ENCODE results near the gene VSTM2B.

VSTM2B gene

GRCh38 chr19:29497241-29497640 is 28.6 kb upstream of the VSTM2B start:
- DNase-seq, result no peak

DNA sequence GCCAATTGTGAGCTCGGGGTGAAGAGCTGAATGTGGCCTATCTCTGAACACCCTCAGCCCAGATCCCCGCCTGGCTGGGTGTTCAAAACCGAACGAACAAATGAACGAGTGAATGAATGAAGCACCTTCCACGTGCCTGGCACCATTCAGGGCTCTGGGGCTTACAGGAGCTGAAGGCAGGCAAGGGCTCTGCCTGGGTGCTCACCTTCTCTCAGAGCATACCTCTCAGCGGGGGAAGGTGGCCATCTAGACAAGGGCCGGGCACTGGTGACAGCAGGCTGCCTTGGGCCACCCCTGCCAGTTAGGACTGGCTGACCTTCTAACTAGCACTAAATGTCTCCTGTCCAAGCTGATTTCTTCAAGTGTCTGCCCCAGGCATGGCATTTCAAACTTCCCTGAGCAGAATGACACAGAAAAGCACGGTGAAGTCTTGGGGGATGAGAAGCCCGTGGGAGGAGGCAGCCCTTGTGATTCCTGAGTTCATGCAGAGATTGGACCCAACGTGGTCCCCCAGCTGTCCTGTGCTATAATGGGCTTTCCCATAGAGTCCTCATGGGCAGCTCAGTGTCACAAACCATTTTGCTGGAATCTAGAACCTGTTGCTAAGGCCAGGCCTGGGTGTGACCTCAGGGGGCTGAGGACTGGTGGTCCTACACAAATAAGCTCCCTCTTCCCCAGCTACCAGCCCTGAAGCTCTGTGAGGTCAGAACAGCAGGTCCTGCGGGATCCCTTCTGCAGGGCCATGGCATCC is 27.9 kb upstream of the VSTM2B start:
- no peak for DNase-seq

DNA sequence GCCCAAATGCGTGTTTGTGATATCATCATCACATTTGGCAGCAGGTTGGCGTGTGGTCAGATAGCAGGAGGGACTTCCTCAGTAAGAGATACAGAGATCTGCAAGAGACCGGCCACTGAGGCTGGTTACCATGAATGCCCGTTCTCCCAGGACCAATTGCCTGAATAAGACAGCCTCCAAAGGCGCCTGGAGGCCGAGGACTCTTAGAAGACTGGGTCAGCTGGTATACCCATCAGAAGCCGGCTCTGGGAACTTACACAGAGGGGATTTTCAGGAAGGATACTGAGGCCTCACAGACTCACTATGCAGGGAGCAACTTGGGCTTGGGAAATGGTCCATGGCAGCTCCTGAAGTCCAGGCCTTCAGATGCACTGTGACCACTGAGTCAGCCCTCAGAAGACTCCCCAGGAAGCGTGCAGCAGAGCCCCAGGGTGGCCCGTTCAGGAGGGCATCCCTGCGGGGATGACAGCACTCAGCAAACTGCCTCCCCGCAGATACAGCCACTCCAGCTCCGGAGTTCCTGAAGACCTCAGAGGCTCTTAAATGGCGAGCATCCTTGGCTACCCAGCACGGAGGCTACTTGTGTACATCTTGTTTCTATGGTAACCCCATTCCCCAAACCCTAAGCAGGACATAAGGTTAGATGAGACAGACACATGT is 26.4 kb upstream of the VSTM2B start:
- no peak for DNase-seq

DNA sequence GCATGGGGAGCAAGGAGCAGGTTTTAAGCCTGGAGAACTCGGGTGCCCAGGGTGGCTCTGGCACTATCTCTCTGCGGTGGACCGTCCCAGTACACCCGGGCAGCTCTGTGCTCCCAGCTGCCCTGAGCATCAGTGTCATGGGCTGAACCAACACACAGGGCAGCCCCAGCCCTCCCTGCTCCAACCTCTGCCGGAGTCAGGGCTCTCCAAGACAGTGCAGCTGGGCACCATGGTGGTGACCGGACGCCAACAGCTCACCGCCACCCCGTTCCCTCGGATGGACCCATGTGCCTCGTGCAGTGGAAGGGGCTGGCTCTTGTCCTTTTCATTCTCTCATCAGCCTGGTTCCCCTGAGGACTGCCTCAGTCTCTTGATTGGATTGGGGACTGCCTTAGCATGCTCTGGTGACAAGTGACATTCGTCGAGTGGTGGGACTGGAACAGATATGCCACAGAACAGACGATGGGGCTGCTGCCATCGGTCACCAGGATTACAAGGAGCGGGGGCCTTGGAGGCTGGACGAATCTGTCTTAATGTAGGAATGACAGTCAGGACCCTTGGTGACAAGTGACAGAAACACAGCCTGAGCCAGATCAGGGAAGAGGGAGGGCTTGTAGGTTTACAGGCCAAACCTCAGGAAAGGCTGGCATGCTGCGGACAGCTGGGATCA is 25.7 kb upstream of the VSTM2B start:
- DNase-seq, result no peak

GRCh38 chr19:29501816-29502580 is 23.8 kb upstream of the VSTM2B start:
- DNase-seq, result no peak

DNA sequence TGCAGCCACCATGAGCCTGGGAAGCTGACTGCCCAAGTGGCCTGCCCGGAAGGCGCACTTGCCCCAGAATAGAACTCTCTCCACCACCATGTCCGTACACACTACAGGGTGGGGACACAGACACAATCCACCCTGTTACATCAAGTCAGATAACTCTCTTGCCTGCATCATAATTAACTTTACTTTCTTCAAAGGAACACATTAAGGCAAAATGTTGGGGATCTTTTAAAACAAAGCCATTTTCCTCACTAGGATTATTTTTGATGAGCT is 23.3 kb upstream of the VSTM2B start:
- no peak for DNase-seq

DNA sequence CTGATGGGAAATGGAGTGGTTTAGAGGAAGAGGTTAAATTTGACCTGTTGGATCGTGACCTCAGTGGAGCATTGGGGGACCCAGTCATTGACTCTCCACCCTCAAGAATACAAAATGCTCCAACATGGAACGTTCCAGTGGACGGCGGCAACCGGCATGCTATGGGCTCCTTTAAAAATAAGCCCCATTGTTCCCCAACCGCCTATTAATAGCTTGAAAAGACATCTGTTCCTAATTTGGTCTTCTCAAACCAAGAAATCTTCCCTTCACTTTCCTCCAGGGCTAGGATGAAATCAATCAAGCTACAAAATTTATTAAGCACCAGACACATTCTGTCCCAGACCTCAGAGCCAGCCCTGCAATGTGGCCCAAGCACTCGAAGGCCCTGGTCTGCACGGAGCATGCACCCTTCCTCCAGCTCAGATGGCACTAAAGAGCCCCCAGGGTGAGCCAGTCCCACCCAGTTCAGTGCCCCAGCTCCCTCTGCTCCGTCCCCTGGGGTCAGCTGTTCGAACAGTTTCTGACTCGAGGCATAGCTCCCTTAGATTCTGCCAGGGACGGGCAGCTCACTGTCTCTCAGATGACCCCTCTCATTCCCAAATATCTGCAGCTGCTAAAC is 22.5 kb upstream of the VSTM2B start:
- DNase-seq, result no peak

DNA sequence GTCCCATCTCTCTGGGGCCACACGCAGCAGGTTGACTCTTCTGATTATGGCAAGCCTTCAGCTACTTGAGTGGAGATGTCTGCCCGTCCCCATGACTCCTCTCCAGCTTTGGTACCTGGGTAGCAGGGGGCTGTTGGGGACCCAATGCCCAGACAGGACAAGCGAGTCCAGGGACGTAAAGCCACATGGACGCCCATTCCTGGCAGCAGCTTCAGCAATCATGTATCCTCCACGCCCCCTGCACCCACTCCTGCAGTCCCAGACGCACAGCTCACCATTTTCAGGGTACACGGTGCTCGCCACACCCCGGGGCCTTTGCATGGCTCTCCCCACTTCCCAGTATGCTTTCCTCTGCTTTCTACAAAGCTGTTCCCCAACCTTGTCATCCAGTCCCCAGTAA is 22.0 kb upstream of the VSTM2B start:
- DNase-seq, result no peak

- no peak for DNase-seq
These were observed 21.3 kb upstream of the VSTM2B start for GRCh38 chr19:29504454-29504853.

GRCh38 chr19:29505097-29505824 is 20.5 kb upstream of the VSTM2B start:
- DNase-seq, result no peak

- DNase-seq, result no peak
These were observed 19.2 kb upstream of the VSTM2B start for GRCh38 chr19:29506619-29506911.

GRCh38 chr19:29507081-29507860 is 18.5 kb upstream of the VSTM2B start:
- no peak for DNase-seq

DNA sequence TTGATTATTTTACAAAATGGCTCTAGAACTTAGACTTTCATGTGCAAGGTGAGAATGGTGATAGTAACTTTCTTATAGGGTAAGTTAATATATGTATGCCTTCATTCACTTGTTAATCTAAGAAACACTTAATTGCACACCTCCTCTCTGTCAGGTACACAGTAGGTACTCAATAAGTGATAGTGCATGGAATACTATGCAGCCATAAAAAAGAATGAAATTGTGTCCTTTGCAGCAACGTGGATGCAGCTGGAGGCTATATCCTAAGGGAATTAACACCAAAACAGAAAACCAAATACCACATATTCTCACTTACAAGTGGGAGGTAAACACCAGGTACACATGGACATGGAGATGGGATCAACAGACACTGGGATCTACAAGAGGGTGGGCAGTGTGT is 17.6 kb upstream of the VSTM2B start:
- no peak for DNase-seq

- no peak for DNase-seq
These were observed 16.3 kb upstream of the VSTM2B start for GRCh38 chr19:29509456-29509855.

GRCh38 chr19:29510701-29511265 is 15.0 kb upstream of the VSTM2B start:
- DNase-seq, result no peak

DNA sequence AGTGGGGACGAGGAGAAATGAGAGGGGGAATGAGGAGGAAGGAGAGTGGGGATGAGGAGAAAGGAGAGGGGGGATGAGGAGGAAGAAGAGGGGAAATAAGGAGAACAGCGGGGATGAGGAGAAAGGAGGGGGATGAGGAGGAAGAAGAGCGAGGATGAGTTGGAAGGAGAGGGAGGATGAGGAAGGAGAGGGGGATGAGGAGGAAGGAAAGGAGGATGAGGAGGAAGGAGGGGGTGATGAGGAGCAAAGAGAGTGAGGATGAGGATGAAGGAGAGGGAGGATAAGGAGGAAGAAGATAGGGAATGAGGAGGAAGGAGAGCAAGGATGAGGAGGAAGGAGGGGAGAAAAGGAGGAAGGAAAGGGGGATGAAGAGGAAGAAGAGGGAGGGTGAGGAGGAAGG is 14.0 kb upstream of the VSTM2B start:
- no peak for DNase-seq

DNA sequence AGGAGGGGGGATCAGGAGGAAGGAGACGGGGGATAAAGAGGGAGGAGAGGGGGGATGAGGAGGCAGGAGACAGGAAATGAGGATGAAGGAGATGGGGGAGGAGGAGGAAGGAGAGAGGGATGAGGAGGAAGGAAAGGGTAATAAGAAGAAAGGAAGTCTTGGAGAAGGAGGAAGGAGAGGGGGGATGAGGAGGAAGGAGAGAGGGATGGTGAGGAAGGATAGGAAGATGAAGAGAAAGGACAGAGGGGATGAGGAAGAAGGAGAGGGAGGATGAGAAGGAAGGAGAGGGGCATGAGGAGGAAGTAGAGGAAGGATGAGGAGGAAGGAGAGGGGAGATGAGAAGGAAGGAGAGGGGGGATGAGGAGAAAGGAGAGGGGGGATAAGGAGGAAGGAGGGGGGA is 13.0 kb upstream of the VSTM2B start:
- DNase-seq, result no peak

- DNase-seq, result no peak
These were observed 11.1 kb upstream of the VSTM2B start for GRCh38 chr19:29514525-29515232.

GRCh38 chr19:29515233-29515619 is 10.6 kb upstream of the VSTM2B start:
- no peak for DNase-seq

DNA sequence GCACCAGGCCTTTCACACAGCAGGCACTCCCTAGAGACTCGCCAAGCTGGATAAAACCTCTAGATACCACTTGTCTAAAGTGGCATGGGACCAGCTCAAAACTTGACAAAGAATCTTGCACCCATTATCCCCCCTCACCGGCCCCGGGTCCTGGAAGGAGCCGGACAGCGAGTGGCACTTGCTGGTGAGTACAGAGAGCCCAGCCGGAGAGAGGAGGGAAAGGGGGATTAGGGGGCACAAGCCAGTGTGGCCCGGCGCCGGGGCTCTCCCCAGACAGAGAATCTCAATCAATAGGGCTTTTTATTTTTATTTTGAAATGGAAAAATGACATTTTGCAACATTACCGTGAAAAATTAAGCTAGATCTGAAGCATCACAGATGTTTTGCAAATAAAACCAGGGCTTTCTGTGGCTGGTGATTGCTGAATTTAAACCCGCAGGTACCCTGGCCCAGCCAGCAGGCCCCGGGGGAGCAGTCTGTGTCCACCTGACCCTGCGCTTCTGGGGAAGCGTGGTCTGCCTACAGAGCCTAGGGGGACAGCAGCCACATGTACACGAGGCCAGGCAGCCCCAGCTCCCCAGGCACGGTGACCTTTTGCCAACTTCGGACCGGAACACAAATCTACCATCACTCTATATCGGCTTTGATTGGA is 10.0 kb upstream of the VSTM2B start:
- no peak for DNase-seq

DNA sequence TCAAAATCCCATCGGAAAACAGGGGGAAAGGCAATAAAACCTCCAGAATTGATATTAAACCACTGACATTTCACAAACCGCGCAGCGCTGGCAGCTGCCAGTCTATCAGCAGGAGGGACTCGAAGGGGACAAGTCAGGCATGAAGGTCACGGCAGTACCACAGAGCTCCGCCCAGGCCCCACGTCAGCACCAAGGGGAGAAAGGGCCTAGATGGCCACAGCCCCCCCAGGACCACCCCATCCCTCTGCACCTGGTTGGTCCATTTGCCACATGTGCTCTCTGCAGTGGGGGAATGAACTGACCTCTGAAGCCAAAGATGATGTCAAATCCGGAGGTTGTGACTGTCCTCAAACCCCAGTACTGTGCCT is 9.5 kb upstream of the VSTM2B start:
- no peak for DNase-seq
